ENCODE data around the gene ADAMTSL1. TPM values are rescaled to one million over a fixed set of nuclear protein-coding genes. Genes with fewer than 3 reads are reported as not detected.

ADAMTSL1 gene
- polyA plus RNA-seq, 6 donors from 2014 or later: not detected

DNA sequence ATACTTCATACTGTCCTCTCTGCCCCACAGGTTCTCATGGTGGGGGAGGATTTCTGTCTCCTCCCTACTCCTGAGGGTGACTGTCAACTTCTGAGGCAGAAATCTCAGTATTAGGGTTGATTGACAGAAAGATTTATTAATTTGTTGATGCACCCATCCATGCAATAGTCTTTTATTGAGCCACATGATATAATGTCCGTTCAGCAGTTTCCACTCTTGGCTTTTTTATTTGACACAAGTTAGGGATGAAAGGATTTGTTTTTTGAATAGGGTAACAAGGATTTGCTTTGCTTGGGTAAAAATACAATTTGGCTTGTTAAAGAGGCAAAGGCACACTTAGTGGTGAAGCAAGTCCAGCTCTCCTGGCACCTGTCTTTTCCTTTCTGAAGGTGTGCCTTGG is 125.0 kb downstream of the ADAMTSL1 start:
- Mint-ChIP-seq H3K27me3 (no peaks in the 10 kb centered on the region), H3K4me3 (no peak overlapping the region), H3K27ac (no peak overlapping the region), H3K4me1 (no peaks in the 10 kb centered on the region), H3K36me3 (peaks cover 0 to 3% of the 10 kb centered on the region in 2 donors), H3K9me3 (peaks cover 2 to 12% (median 5%) of the 10 kb centered on the region in 7 donors)
- ATAC-seq (ENCODE audit: low read depth in 2 of 2) (no peak), DNase-seq (no peak)

GRCh38 chr9:18601026-18601425 is 127.1 kb downstream of the ADAMTSL1 start:
- H3K36me3 Mint-ChIP-seq: peaks cover 0 to 4% of the 10 kb centered on the region in 2 donors
- ATAC-seq (ENCODE audit: low read depth in 2 of 2) (no peak), DNase-seq (no peak)
- H3K4me1 Mint-ChIP-seq: no peaks in the 10 kb centered on the region
- H3K9me3 Mint-ChIP-seq: peaks cover 0 to 8% (median 0%) of the 10 kb centered on the region in 7 donors
- H3K27ac Mint-ChIP-seq: no peak overlapping the region
- H3K4me3 Mint-ChIP-seq: no peak overlapping the region
- H3K27me3 Mint-ChIP-seq: no peaks in the 10 kb centered on the region

DNA sequence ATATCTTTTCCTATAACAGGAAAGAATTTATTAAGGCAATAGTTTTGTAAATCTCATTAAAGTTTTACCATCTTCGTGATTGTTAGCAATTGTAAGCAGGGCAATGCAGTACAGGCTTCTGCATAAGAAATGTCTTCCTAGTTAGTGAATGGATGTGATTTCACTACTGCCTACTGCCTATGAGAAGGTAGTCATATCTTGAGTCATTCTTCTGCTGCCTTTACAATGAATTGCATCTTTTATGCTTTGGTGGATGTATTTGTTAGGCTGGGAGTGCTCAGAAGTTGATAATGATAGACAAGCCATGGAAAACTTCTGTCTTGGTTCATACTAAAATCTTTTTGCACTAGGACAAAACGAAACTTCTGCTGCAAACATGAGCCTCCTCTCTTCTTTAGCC is 128.0 kb downstream of the ADAMTSL1 start:
- peaks cover 0 to 4% of the 10 kb centered on the region in 2 donors for H3K36me3 Mint-ChIP-seq
- H3K9me3 Mint-ChIP-seq: peaks cover 0 to 8% (median 0%) of the 10 kb centered on the region in 7 donors
- H3K27me3 Mint-ChIP-seq: no peaks in the 10 kb centered on the region
- no peak for DNase-seq
- H3K4me3 Mint-ChIP-seq: no peak overlapping the region
- ATAC-seq (ENCODE audit: low read depth in 2 of 2): no peak
- H3K27ac Mint-ChIP-seq: no peak overlapping the region
- no peaks in the 10 kb centered on the region for H3K4me1 Mint-ChIP-seq

GRCh38 chr9:18604767-18605730 is 131.1 kb downstream of the ADAMTSL1 start:
- Mint-ChIP-seq H3K27ac (no peak overlapping the region), H3K27me3 (no peaks in the 10 kb centered on the region), H3K4me1 (no peaks in the 10 kb centered on the region), H3K4me3 (no peak overlapping the region), H3K36me3 (peaks cover 0 to 4% of the 10 kb centered on the region in 2 donors), H3K9me3 (peaks cover 0 to 8% (median 0%) of the 10 kb centered on the region in 7 donors)
- DNase-seq (no peak), ATAC-seq (ENCODE audit: low read depth in 2 of 2) (no peak)

DNA sequence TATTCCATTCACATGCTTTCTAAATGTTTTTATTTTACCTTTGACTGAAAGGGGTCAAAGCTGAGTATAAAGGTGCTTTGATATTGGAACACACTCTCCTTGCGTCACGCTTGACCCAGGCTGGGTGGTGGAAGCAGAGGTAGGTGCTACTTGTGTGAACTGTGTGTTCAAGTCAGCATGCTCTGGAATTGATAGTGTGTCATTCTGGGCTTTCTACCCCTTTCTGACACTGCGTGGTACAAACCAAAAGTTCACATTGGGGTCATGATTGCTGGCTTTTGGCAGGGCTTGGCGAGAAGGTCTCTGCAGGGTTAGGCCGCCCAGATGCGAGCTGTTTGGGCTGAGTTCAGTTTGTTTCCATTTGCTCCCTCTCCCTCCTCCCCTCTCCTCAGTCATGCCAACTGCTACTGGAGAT is 131.8 kb downstream of the ADAMTSL1 start:
- DNase-seq (no peak), ATAC-seq (ENCODE audit: low read depth in 2 of 2) (no peak)
- Mint-ChIP-seq H3K36me3 (peaks cover 0 to 4% of the 10 kb centered on the region in 2 donors), H3K4me3 (no peak overlapping the region), H3K27ac (no peak overlapping the region), H3K9me3 (peaks cover 0 to 8% (median 0%) of the 10 kb centered on the region in 7 donors), H3K4me1 (no peaks in the 10 kb centered on the region), H3K27me3 (no peaks in the 10 kb centered on the region)

- H3K27me3 Mint-ChIP-seq: no peaks in the 10 kb centered on the region
- no peaks in the 10 kb centered on the region for H3K4me1 Mint-ChIP-seq
- DNase-seq (no peak), ATAC-seq (ENCODE audit: low read depth in 2 of 2) (no peak)
- H3K4me3 Mint-ChIP-seq: no peak overlapping the region
- peaks cover 0 to 4% of the 10 kb centered on the region in 2 donors for H3K36me3 Mint-ChIP-seq
- H3K27ac Mint-ChIP-seq: no peak overlapping the region
- H3K9me3 Mint-ChIP-seq: peaks cover 0 to 8% (median 0%) of the 10 kb centered on the region in 7 donors
Measured at GRCh38 chr9:18606281-18606680, 132.3 kb downstream of the ADAMTSL1 start.

DNA sequence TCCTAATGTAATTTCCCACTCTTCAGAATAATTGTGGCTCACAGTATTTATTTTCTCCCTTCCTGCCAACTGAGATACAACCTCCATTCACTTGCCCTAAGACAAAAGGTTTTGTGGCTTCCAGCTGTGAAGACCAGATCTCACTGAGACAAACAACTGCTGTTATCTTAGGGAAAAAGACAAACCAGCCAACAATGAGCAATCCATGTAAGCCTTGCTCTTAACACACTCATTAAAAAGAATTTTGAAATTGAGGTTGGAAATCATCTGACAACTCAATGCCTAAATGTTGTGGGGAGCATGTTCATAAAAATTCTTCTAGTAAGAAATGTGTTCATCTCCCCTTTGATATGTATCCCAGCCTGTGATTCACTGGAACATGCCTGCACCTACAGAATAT is 132.9 kb downstream of the ADAMTSL1 start:
- Mint-ChIP-seq H3K9me3 (peaks cover 0 to 8% (median 0%) of the 10 kb centered on the region in 7 donors), H3K27me3 (no peaks in the 10 kb centered on the region), H3K36me3 (peaks cover 0 to 4% of the 10 kb centered on the region in 2 donors), H3K27ac (no peak overlapping the region), H3K4me1 (no peaks in the 10 kb centered on the region), H3K4me3 (no peak overlapping the region)
- DNase-seq (no peak), ATAC-seq (ENCODE audit: low read depth in 2 of 2) (no peak)

- H3K27ac Mint-ChIP-seq: no peak overlapping the region
- peaks cover 0 to 4% of the 10 kb centered on the region in 2 donors for H3K36me3 Mint-ChIP-seq
- no peak for ATAC-seq (ENCODE audit: low read depth in 2 of 2)
Measured at GRCh38 chr9:18608371-18608770, 134.4 kb downstream of the ADAMTSL1 start.

GRCh38 chr9:18610956-18611355 is 137.0 kb downstream of the ADAMTSL1 start:
- peaks cover 0 to 3% (median 0%) of the 10 kb centered on the region in 7 donors for H3K9me3 Mint-ChIP-seq
- H3K27me3 Mint-ChIP-seq: no peaks in the 10 kb centered on the region
- H3K36me3 Mint-ChIP-seq: no peaks in the 10 kb centered on the region
- H3K27ac Mint-ChIP-seq: no peak overlapping the region
- H3K4me3 Mint-ChIP-seq: no peak overlapping the region
- DNase-seq (no peak), ATAC-seq (ENCODE audit: low read depth in 2 of 2) (no peak)
- no peaks in the 10 kb centered on the region for H3K4me1 Mint-ChIP-seq

More at GRCh38 chr9:18608371-18608770, 134.4 kb downstream of the ADAMTSL1 start:
- Mint-ChIP-seq H3K9me3 (peaks cover 0 to 8% (median 0%) of the 10 kb centered on the region in 7 donors), H3K4me1 (no peaks in the 10 kb centered on the region), H3K27me3 (no peaks in the 10 kb centered on the region), H3K4me3 (no peak overlapping the region)
- no peak for DNase-seq

DNA sequence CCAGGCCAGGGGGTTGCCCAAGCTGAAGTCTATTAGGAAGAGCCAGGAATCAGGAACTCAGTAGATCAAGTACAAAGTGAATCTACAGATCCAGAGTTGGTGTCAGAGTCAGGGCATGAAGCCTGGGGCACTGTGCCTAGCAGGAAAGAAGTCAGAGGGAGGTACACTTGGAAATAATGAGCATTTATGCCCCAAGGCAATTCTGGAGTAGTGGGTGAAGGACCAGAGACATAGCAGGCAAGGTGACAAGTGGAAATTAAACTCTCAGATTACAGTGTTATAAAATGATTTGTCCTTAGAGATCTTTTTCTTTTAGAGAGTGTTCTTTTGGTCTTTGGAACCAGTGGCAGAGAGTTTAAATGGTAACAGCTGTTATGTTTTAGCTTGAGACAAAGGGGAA is 138.0 kb downstream of the ADAMTSL1 start:
- Mint-ChIP-seq H3K4me1 (no peaks in the 10 kb centered on the region), H3K27ac (no peak overlapping the region), H3K36me3 (no peaks in the 10 kb centered on the region), H3K9me3 (peaks cover 0 to 3% (median 0%) of the 10 kb centered on the region in 7 donors), H3K4me3 (no peak overlapping the region), H3K27me3 (no peaks in the 10 kb centered on the region)
- ATAC-seq (ENCODE audit: low read depth in 2 of 2): no peak
- no peak for DNase-seq

DNA sequence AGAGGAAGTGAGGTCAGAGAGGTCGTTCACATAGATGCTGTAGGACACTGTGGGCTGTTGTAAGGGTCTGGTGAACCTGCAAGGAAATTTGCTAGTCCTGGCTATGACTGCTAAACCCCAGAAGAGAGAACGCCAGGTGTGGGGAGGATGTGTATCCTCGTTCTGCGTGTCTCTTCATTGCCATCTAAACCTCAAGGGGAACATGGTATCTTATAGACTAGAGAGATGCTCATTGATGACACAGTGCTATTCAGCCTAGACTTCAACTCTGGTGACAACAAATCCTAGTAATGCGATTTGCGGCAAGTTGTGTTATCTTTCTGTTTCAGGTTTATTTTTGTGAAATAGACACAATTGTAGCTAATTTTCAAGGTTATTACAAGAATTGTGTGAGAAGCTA is 140.2 kb downstream of the ADAMTSL1 start:
- Mint-ChIP-seq H3K36me3 (no peaks in the 10 kb centered on the region), H3K4me1 (no peaks in the 10 kb centered on the region), H3K27ac (no peak overlapping the region), H3K4me3 (no peak overlapping the region), H3K9me3 (peaks cover 0 to 3% (median 0%) of the 10 kb centered on the region in 7 donors), H3K27me3 (no peaks in the 10 kb centered on the region)
- ATAC-seq (ENCODE audit: low read depth in 2 of 2) (no peak), DNase-seq (no peak)

- no peaks in the 10 kb centered on the region for H3K27me3 Mint-ChIP-seq
- no peaks in the 10 kb centered on the region for H3K36me3 Mint-ChIP-seq
Measured at GRCh38 chr9:18614651-18615050, 140.7 kb downstream of the ADAMTSL1 start.

GRCh38 chr9:18616976-18617375 is 143.0 kb downstream of the ADAMTSL1 start:
- DNase-seq: no peak
- no peaks in the 10 kb centered on the region for H3K4me1 Mint-ChIP-seq
- no peak for ATAC-seq (ENCODE audit: low read depth in 2 of 2)
- peaks cover 0 to 4% (median 3%) of the 10 kb centered on the region in 7 donors for H3K9me3 Mint-ChIP-seq
- no peaks in the 10 kb centered on the region for H3K36me3 Mint-ChIP-seq
- no peaks in the 10 kb centered on the region for H3K27me3 Mint-ChIP-seq
- no peak overlapping the region for H3K4me3 Mint-ChIP-seq
- H3K27ac Mint-ChIP-seq: no peak overlapping the region

More at GRCh38 chr9:18614651-18615050, 140.7 kb downstream of the ADAMTSL1 start:
- no peak overlapping the region for H3K4me3 Mint-ChIP-seq
- peaks cover 0 to 3% (median 0%) of the 10 kb centered on the region in 7 donors for H3K9me3 Mint-ChIP-seq
- no peaks in the 10 kb centered on the region for H3K4me1 Mint-ChIP-seq
- ATAC-seq (ENCODE audit: low read depth in 2 of 2) (no peak), DNase-seq (no peak)
- no peak overlapping the region for H3K27ac Mint-ChIP-seq

DNA sequence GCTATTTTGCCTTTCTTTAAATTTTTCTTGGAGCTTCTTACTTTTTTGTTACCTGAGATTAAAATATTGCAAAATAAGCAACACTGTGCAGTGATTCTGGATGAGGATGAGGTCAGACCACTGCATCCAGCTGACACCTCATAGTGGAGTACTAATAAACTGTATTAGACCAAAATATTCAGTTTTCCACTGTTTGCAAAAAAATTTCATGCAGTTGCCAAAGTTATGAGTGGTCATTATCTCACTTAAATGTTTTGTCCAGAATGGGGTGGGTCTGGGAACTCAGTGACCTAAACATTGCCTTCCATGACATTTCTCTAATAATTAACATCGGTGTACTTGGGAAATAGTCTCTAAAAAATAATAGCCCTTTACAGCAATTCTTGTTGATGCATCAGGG is 143.8 kb downstream of the ADAMTSL1 start:
- Mint-ChIP-seq H3K9me3 (peaks cover 0 to 5% (median 3%) of the 10 kb centered on the region in 7 donors), H3K27me3 (no peaks in the 10 kb centered on the region), H3K36me3 (no peaks in the 10 kb centered on the region), H3K4me3 (no peak overlapping the region), H3K4me1 (no peaks in the 10 kb centered on the region), H3K27ac (no peak overlapping the region)
- no peak for ATAC-seq (ENCODE audit: low read depth in 2 of 2)
- DNase-seq: no peak

Measured in naive B cell (primary cell).